ENCODE results near the gene RNF168.
"Not testable (repeated sequence)": the region's sequence is repeated elsewhere in the genome, so short reads cannot be mapped to it uniquely, and the experiment has no call there.

RNF168 gene

DNA sequence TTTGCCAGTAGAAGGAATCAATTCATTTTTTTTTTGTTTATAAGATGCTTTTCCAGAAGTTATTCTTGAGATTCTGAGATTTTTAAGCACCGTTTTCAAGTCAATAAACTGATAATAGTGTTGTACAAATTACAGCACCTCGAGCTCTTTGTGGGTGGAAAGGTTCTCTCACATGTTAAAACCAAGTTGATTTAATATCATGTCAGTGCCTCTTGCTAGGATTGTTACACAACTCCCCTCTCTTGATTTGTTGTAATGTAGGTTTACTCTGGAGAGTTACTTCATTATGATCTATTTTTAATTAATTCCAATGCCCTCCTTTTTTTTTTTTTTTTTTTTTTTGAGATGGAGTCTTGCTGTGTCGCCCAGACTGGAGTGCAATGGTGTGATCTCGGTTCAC is 45.5 kb downstream of the RNF168 start:
- H3K27me3 ChIP-seq (ENCODE audit: insufficient read depth, low read depth), result no peaks in the 10 kb centered on the region
- H3K4me1 ChIP-seq (ENCODE audit: low read depth, poor library complexity, severe bottlenecking), result no peaks in the 10 kb centered on the region
- no peak overlapping the region for H3K4me2 ChIP-seq
- TF ChIP-seq, protein P1, sequence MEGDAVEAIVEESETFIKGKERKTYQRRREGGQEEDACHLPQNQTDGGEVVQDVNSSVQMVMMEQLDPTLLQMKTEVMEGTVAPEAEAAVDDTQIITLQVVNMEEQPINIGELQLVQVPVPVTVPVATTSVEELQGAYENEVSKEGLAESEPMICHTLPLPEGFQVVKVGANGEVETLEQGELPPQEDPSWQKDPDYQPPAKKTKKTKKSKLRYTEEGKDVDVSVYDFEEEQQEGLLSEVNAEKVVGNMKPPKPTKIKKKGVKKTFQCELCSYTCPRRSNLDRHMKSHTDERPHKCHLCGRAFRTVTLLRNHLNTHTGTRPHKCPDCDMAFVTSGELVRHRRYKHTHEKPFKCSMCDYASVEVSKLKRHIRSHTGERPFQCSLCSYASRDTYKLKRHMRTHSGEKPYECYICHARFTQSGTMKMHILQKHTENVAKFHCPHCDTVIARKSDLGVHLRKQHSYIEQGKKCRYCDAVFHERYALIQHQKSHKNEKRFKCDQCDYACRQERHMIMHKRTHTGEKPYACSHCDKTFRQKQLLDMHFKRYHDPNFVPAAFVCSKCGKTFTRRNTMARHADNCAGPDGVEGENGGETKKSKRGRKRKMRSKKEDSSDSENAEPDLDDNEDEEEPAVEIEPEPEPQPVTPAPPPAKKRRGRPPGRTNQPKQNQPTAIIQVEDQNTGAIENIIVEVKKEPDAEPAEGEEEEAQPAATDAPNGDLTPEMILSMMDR (conservative IDR thresholded peaks at IDR 0.05; ENCODE audit: low read depth, low read length), result no peak
- no peak overlapping the region for H3K9ac ChIP-seq
- H2AFZ ChIP-seq (ENCODE audit: low read depth), result no peak overlapping the region
- H4K20me1 ChIP-seq (ENCODE audit: insufficient read depth), result no peaks in the 10 kb centered on the region
- H3K36me3 ChIP-seq (ENCODE audit: insufficient read depth), result no peaks in the 10 kb centered on the region
- no peak overlapping the region for H3K27ac ChIP-seq
- no peak overlapping the region for H3K4me3 ChIP-seq (IDR thresholded peaks at IDR 0.05; ENCODE audit: insufficient read depth, low read depth, low read length)
- H3K79me2 ChIP-seq (ENCODE audit: insufficient read depth, low read depth), result no peaks in the 10 kb centered on the region

DNA sequence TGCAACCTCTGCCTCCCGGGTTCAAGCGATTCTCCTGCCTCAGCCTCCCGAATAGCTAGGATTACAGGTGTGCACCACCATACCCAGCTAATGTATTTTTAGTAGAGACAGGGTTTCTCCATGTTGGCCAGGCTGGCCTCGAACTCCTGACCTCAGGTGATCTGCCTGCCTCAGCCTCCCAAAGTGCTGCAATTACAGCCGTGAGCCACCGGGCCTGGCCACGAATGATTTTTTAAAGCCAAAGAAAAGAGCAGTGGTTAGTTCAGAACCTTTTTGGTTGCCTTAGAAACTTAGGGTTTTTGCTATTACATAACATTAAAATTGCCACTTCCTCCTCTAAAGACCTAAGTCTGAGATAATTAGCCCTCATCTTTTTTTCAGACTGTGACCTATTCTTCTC is 46.1 kb downstream of the RNF168 start:
- H3K9ac ChIP-seq; H4K20me1 ChIP-seq (ENCODE audit: insufficient read depth); H3K27ac ChIP-seq: not testable (repeated sequence)

DNA sequence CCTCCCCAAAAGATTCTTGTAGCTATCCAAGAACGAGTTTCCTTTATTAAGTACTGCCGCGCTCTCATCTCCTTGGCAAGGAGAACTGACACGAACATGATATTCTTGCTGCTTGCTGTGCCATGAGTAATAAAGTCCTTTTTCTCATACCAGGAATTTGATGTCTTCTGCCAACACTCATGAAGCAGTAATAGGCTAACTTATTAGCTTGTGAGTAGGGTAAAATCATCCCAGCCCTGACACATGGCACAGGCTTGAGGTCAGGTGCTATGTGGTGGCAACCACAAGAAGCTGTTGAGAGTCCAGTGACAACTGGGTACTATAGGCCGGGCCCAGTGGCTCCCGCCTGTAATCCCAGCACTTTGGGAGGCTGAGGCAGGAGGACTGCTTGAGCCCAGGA is 48.6 kb downstream of the RNF168 start:
- H3K27me3 ChIP-seq (ENCODE audit: insufficient read depth, low read depth), result no peaks in the 10 kb centered on the region
- no peak overlapping the region for H3K27ac ChIP-seq
- H3K9ac ChIP-seq, result no peak overlapping the region
- H3K36me3 ChIP-seq (ENCODE audit: insufficient read depth), result no peaks in the 10 kb centered on the region
- no peak overlapping the region for H3K4me3 ChIP-seq (IDR thresholded peaks at IDR 0.05; ENCODE audit: insufficient read depth, low read depth, low read length)
- H3K79me2 ChIP-seq (ENCODE audit: insufficient read depth, low read depth), result no peaks in the 10 kb centered on the region
- TF ChIP-seq, protein P1 (conservative IDR thresholded peaks at IDR 0.05; ENCODE audit: low read depth, low read length), result no peak
- H3K4me1 ChIP-seq (ENCODE audit: low read depth, poor library complexity, severe bottlenecking), result no peaks in the 10 kb centered on the region
- H4K20me1 ChIP-seq (ENCODE audit: insufficient read depth), result no peaks in the 10 kb centered on the region
- H2AFZ ChIP-seq (ENCODE audit: low read depth), result no peak overlapping the region
- H3K4me2 ChIP-seq, result no peak overlapping the region

More for the DNA sequence above, 46.1 kb downstream of the RNF168 start:
- H3K36me3 ChIP-seq (ENCODE audit: insufficient read depth); H3K79me2 ChIP-seq (ENCODE audit: insufficient read depth, low read depth); H3K4me2 ChIP-seq; H3K27me3 ChIP-seq (ENCODE audit: insufficient read depth, low read depth); H2AFZ ChIP-seq (ENCODE audit: low read depth); H3K4me1 ChIP-seq (ENCODE audit: low read depth, poor library complexity, severe bottlenecking); H3K4me3 ChIP-seq (IDR thresholded peaks at IDR 0.05; ENCODE audit: insufficient read depth, low read depth, low read length): not testable (repeated sequence)

DNA sequence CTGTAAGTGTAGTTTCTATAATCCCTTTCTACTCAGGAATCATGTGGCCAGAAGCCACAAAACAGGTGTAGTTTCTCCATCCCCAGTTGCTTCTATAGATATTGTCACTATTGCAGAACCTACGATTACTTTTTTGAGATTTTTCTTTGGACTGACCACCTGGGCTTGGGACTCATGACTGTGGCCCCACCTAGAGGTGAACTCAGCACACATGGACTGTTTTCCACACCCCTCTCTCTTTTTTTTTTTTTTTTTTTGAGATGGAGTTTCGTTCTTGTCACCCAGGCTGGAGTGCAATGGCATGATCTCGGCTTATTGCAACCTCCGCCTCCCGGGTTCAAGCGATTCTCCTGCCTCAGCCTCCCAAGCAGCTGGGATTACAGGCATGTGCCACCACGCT is 58.2 kb downstream of the RNF168 start:
- TF ChIP-seq, protein P1 (conservative IDR thresholded peaks at IDR 0.05; ENCODE audit: low read depth, low read length), result 0 out of 2 replicates have a peak, but pooled peaks have one; percentile 12
- H3K4me2 ChIP-seq; H3K9ac ChIP-seq; H3K79me2 ChIP-seq (ENCODE audit: insufficient read depth, low read depth); H2AFZ ChIP-seq (ENCODE audit: low read depth); H3K4me3 ChIP-seq (IDR thresholded peaks at IDR 0.05; ENCODE audit: insufficient read depth, low read depth, low read length); H4K20me1 ChIP-seq (ENCODE audit: insufficient read depth); H3K36me3 ChIP-seq (ENCODE audit: insufficient read depth); H3K4me1 ChIP-seq (ENCODE audit: low read depth, poor library complexity, severe bottlenecking); H3K27me3 ChIP-seq (ENCODE audit: insufficient read depth, low read depth); H3K27ac ChIP-seq: not testable (repeated sequence)

DNA sequence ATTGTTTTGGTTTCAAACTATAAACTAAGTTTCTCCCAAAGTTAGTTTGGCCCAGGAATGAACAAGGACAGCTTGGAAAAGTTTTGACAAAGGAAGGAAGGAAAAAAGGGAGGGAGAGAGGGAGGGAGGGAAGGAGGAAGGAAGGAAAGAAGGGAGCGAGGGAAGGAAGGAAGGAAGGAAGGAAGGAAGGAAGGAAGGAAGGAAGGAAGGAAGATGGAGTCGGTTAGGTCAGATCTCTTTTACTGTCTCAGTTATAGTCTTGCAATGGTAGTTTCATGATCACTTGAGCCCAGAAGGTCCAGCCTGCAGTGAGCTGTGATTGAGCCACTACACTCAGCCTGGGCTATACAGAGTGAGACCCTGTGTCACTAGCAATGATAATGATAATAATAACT is 59.1 kb downstream of the RNF168 start:
- no peaks in the 10 kb centered on the region for H3K36me3 ChIP-seq (ENCODE audit: insufficient read depth)
- no peaks in the 10 kb centered on the region for H3K79me2 ChIP-seq (ENCODE audit: insufficient read depth, low read depth)
- H3K4me3 ChIP-seq (IDR thresholded peaks at IDR 0.05; ENCODE audit: insufficient read depth, low read depth, low read length), result no peak overlapping the region
- no peaks in the 10 kb centered on the region for H4K20me1 ChIP-seq (ENCODE audit: insufficient read depth)
- H3K27me3 ChIP-seq (ENCODE audit: insufficient read depth, low read depth), result no peaks in the 10 kb centered on the region
- H3K4me1 ChIP-seq (ENCODE audit: low read depth, poor library complexity, severe bottlenecking), result no peaks in the 10 kb centered on the region
- no peak overlapping the region for H2AFZ ChIP-seq (ENCODE audit: low read depth)
- TF ChIP-seq, protein P1 (conservative IDR thresholded peaks at IDR 0.05; ENCODE audit: low read depth, low read length), result no peak
- no peak overlapping the region for H3K27ac ChIP-seq
- no peak overlapping the region for H3K4me2 ChIP-seq
- no peak overlapping the region for H3K9ac ChIP-seq
